Measurements from ENCODE around the gene NCOA1. TPM values are rescaled to one million over a fixed set of nuclear protein-coding genes. Genes with fewer than 3 reads are reported as not detected.

NCOA1 gene
- total and polyA plus RNA-seq, 2 of the 4 experiments (the other 2 are of a cell fraction) = 6.7 to 11.3 TPM

- Histone ChIP-seq H2BK5ac (ENCODE audit: low read depth, low read length, poor library complexity, severe bottlenecking) (no peak overlapping the region), H3K9me1 (ENCODE audit: insufficient read depth, low read length) (no peaks in the 10 kb centered on the region), H3K27me3 (ENCODE audit: control insufficient read depth, insufficient read depth, low read length) (no peaks in the 10 kb centered on the region), H4K8ac (ENCODE audit: low read depth in 2 of 2, low read length in 2 of 2) (no peak overlapping the region), H3K79me1 (ENCODE audit: low read depth in 1 of 2, low read length in 2 of 2) (peaks cover 0 to 4% of the 10 kb centered on the region in 2 experiments; a peak in 2 of 4 replicates), H2BK20ac (ENCODE audit: low read depth, low read length) (no peak overlapping the region), H3K4ac (ENCODE audit: low read depth, low read length) (no peak overlapping the region), H2BK120ac (ENCODE audit: low read depth, low read length) (no peak overlapping the region), H3K4me1 (ENCODE audit: control insufficient read depth, insufficient read depth, low read length) (no peaks in the 10 kb centered on the region), H3K4me2 (ENCODE audit: low read depth, low read length) (no peak overlapping the region), H3K23ac (ENCODE audit: low read depth, low read length) (no peak overlapping the region), H3K18ac (ENCODE audit: low read depth, low read length) (no peak overlapping the region), H4K20me1 (ENCODE audit: insufficient read depth, low read length) (0 out of 2 replicates have a peak, but pooled peaks cover 2% of the 10 kb centered on the region), H3K9ac (ENCODE audit: low read depth, low read length) (no peak overlapping the region), H2AK5ac (ENCODE audit: low read depth, low read length) (no peak overlapping the region), H3K56ac (ENCODE audit: extremely low read depth, insufficient read depth, low read length) (no peak overlapping the region), H2AFZ (replicated peaks; ENCODE audit: low read length, poor library complexity) (no peak overlapping the region), H4K91ac (ENCODE audit: insufficient read depth, low read depth, low read length) (no peak overlapping the region), H3K4me3 (ENCODE audit: insufficient read depth, low read depth, low read length) (no peak overlapping the region), H3K27ac (ENCODE audit: insufficient read depth, low read length) (no peak overlapping the region), H3K14ac (replicated peaks; ENCODE audit: low read depth, low read length) (no peak overlapping the region), H2BK15ac (ENCODE audit: low read depth, low read length) (no peak overlapping the region), H2AK9ac (replicated peaks; ENCODE audit: low read depth, low read length, poor library complexity) (no peak overlapping the region), H3K36me3 (ENCODE audit: control insufficient read depth, insufficient read depth, low read length) (0 out of 2 replicates have a peak, but pooled peaks cover 4% of the 10 kb centered on the region), H4K5ac (ENCODE audit: low read depth, low read length) (no peak overlapping the region), H3K9me3 (ENCODE audit: control insufficient read depth, insufficient read depth, low read length) (no peaks in the 10 kb centered on the region; the same call in 1 of the 2 replicates)
- CTCF ChIA-PET = interaction anchor here (1.6 kb wide), 1 partner anchor 13 kb away, joined by 4 read pairs; no protein-coding TSS in a partner anchor
- in situ Hi-C loops (cut with MboI; ENCODE audit: low sequenced_read_pairs) (no loop called here), intact Hi-C loops (cut with micrococcal nuclease) (no loop called here), dilution Hi-C loops (cut with HindIII; ENCODE audit: low sequenced_read_pairs, unreplicated experiment) (no loop called here)
- 100% methylated on average over 3 of the region's 8 CpGs; no CpG with 5 or more reads in 1 of the 2 experiments for WGBS, 2 experiments (ENCODE audit: extremely low coverage in 2 of 2, insufficient read length in 1 of 2)
- ATAC-seq (ENCODE audit: low read depth) (no peak), DNase-seq (no peak)
- POLR2A ChIA-PET (ENCODE audit: unreplicated experiment) = no interaction called here
- TF ChIP-seq MAZ (IDR thresholded peaks at IDR 0.05; ENCODE audit: borderline replicate concordance, low read depth, low read length) (no peak), SMC3 (IDR thresholded peaks at IDR 0.05; ENCODE audit: low read depth, low read length) (no peak), POLR2A (IDR thresholded peaks at IDR 0.05; ENCODE audit: low read depth, low read length) (no peak), RAD21 (IDR thresholded peaks at IDR 0.05; ENCODE audit: low read length) (no peak), CHD1 (IDR thresholded peaks at IDR 0.05; ENCODE audit: low read depth, low read length) (no peak), FOS (IDR thresholded peaks at IDR 0.05; ENCODE audit: low read depth, low read length) (no peak)
- BruUV-seq (replicated peaks) = no TSS peak
Observed at GRCh38 chr2:24565537-24565936, 74.5 kb downstream of the NCOA1 start.

Data from IMR-90 (cell line).